Measurements from ENCODE around the gene TMEM187.
A peak's percentile ranks its signal among the peaks of the same experiment; 100 is the strongest.

Gene TMEM187

GRCh38 chrX:153932220-153932915, 40.2 kb upstream of the TMEM187 start:
- H3K4me3 Mint-ChIP-seq, result peak overlapping the region in 2 of 3 experiments; percentile 52 to 69
- peaks cover 19% of the 10 kb centered on the region for H3K36me3 Mint-ChIP-seq (ENCODE audit: low read depth)

GRCh38 chrX:153933748-153934147, 38.8 kb upstream of the TMEM187 start:
- Mint-ChIP-seq H3K36me3 (ENCODE audit: low read depth) (peaks cover 15% of the 10 kb centered on the region), H3K9me3 (peaks cover 18% of the 10 kb centered on the region), H3K4me3 (peak overlapping the region; percentile 85 to 88 (median 88)), H3K4me1 (no peaks in the 10 kb centered on the region), H3K27ac (peak overlapping the region in 1 of 3 experiments; percentile 59), H3K27me3 (ENCODE audit: low read depth) (no peaks in the 10 kb centered on the region)
- no peak for TF ChIP-seq CTCF (IDR thresholded peaks at IDR 0.05; ENCODE audit: unreplicated experiment in 3 of 3)

More at GRCh38 chrX:153932220-153932915, 40.2 kb upstream of the TMEM187 start:
- H3K4me1 Mint-ChIP-seq, result peaks cover 5% of the 10 kb centered on the region
- peaks cover 18% of the 10 kb centered on the region for H3K9me3 Mint-ChIP-seq
- TF ChIP-seq CTCF (IDR thresholded peaks at IDR 0.05; ENCODE audit: unreplicated experiment in 3 of 3), result no peak
- H3K27me3 Mint-ChIP-seq (ENCODE audit: low read depth), result no peaks in the 10 kb centered on the region
- H3K27ac Mint-ChIP-seq, result no peak overlapping the region

- peak overlapping the region in 1 of 3 experiments; percentile 59 for H3K27ac Mint-ChIP-seq
- H3K36me3 Mint-ChIP-seq (ENCODE audit: low read depth), result peaks cover 11% of the 10 kb centered on the region
- no peaks in the 10 kb centered on the region for H3K27me3 Mint-ChIP-seq (ENCODE audit: low read depth)
- no peak for TF ChIP-seq CTCF (IDR thresholded peaks at IDR 0.05; ENCODE audit: unreplicated experiment in 3 of 3)
- peak overlapping the region; percentile 85 to 88 (median 88) for H3K4me3 Mint-ChIP-seq
- H3K9me3 Mint-ChIP-seq, result peaks cover 15% of the 10 kb centered on the region
- H3K4me1 Mint-ChIP-seq, result no peaks in the 10 kb centered on the region
Measured at GRCh38 chrX:153934148-153934761, 38.3 kb upstream of the TMEM187 start.

GRCh38 chrX:153934762-153935325, 37.7 kb upstream of the TMEM187 start, which contains the start of gene NAA10:
NAA10 (minus strand) TSS chrX:153935037; CDS start chrX:153934904, 133 bp downstream.
- Mint-ChIP-seq H3K4me3 (peak within 1 kb of the TSS; percentile 85 to 88 (median 88)), H3K27me3 (ENCODE audit: low read depth) (no peaks in the 10 kb centered on the region), H3K9me3 (peaks cover 15% of the 10 kb centered on the region), H3K4me1 (no peaks in the 10 kb centered on the region), H3K27ac (peak within 1 kb of the TSS in 1 of 3 experiments; percentile 59), H3K36me3 (ENCODE audit: low read depth) (peaks cover 11% of the 10 kb centered on the region)
- no peak for TF ChIP-seq CTCF (IDR thresholded peaks at IDR 0.05; ENCODE audit: unreplicated experiment in 3 of 3)

GRCh38 chrX:153935326-153935851, 37.2 kb upstream of the TMEM187 start:
- peaks cover 15% of the 10 kb centered on the region for H3K9me3 Mint-ChIP-seq
- H3K36me3 Mint-ChIP-seq (ENCODE audit: low read depth), result peaks cover 11% of the 10 kb centered on the region
- no peak overlapping the region for H3K27ac Mint-ChIP-seq
- H3K4me1 Mint-ChIP-seq, result no peaks in the 10 kb centered on the region
- peak overlapping the region; percentile 64 to 79 (median 77) for H3K4me3 Mint-ChIP-seq
- H3K27me3 Mint-ChIP-seq (ENCODE audit: low read depth), result no peaks in the 10 kb centered on the region
- TF ChIP-seq CTCF (IDR thresholded peaks at IDR 0.05; ENCODE audit: unreplicated experiment in 3 of 3), result no peak
